Stimulated activated effector memory CD8-positive, alpha-beta T cell treated with anti-CD3 and anti-CD28 coated beads, Interleukin-12 subunit alpha, Interleukin-12 subunit beta, amount 100 ng/mL, for 72 hours (primary cell): ENCODE results near the gene NHS.
"Not testable (repeated sequence)": the region's sequence is repeated elsewhere in the genome, so short reads cannot be mapped to it uniquely, and the experiment has no call there.

Experiments
- ATAC-seq: fragments of 150-1000 bp; cut with Tn5 transposase; 2 replicates; pipeline ENCODE4 v1.10.0; 2021
- DNase-seq, 2 donors: peaks; one replicate each; pipeline ENCODE4 v3.0.0; 2021 to 2022; ENCODE audit warnings: low spot score in 2 of 2
- H3K27ac Mint-ChIP-seq: one replicate; pipeline ENCODE4 v1.8.0; 2022; ENCODE audit warnings: mild to moderate bottlenecking, mixed read lengths
- H3K36me3 Mint-ChIP-seq: one replicate; pipeline ENCODE4 v1.8.0; 2022; ENCODE audit warnings: mild to moderate bottlenecking, mixed read lengths
- H3K4me1 Mint-ChIP-seq: one replicate; pipeline ENCODE4 v1.8.0; 2022; ENCODE audit warnings: mixed read lengths
- H3K4me3 Mint-ChIP-seq: one replicate; pipeline ENCODE4 v1.8.0; 2022; ENCODE audit warnings: mild to moderate bottlenecking, mixed read lengths
- H3K9me3 Mint-ChIP-seq: one replicate; pipeline ENCODE4 v1.8.0; 2022; ENCODE audit warnings: mixed read lengths

NHS gene

DNA sequence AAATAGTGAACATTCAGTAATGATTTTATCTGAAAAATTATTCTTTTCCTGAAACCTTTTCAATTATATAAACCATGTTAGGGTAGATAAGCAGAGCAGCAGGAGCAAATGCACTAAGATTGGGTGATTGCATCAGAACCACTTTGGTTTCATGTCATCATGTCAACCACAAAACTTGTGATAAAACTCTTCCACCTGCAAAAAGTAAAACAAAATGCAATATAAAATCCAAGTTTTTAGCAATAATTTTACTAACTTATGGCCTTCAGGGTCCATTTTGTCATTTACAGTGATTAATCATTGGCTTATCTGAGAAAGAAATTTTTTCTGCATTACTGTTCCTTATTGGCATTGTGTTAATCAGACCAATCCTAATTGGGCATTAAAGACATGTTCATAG is 42.4 kb downstream of the NHS start:
- no peak overlapping the region for H3K4me3 Mint-ChIP-seq
- H3K9me3 Mint-ChIP-seq: no peaks in the 10 kb centered on the region
- ATAC-seq (no peak), DNase-seq (no peak)
- no peaks in the 10 kb centered on the region for H3K4me1 Mint-ChIP-seq
- no peak overlapping the region for H3K27ac Mint-ChIP-seq
- no peaks in the 10 kb centered on the region for H3K36me3 Mint-ChIP-seq

- Mint-ChIP-seq H3K9me3 (no peaks in the 10 kb centered on the region), H3K4me1 (no peaks in the 10 kb centered on the region), H3K27ac (no peak overlapping the region), H3K36me3 (no peaks in the 10 kb centered on the region), H3K4me3 (no peak overlapping the region)
- DNase-seq (no peak), ATAC-seq (no peak)
Measured at GRCh38 chrX:17425136-17425535, 50.1 kb downstream of the NHS start.

DNA sequence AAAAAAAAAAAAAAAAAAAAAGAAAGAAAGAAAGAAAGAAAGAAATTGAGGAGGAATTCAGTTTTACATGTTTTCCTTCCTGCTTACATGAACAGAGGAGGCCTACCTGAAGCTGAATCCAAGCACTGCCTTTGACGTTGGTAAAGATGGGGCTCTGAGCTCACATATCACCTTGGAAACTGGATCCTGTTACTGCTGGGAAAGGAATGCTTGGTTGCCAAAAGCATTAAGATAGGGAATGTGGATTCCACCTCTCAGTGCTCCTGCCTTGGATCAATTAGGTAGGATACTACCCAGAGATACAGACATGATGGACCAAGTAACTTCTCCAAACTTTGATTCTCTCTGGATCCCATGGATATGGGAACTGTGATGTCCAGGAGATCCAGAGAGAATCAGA is 50.6 kb downstream of the NHS start:
- Mint-ChIP-seq H3K9me3 (peaks cover 3% of the 10 kb centered on the region), H3K4me3 (no peak overlapping the region), H3K27ac (no peak overlapping the region), H3K36me3 (no peaks in the 10 kb centered on the region), H3K4me1 (no peaks in the 10 kb centered on the region)
- DNase-seq (no peak), ATAC-seq (no peak)

GRCh38 chrX:17431171-17431570 is 56.2 kb downstream of the NHS start:
- Mint-ChIP-seq H3K36me3 (no peaks in the 10 kb centered on the region), H3K4me3 (no peak overlapping the region), H3K9me3 (peaks cover 9% of the 10 kb centered on the region), H3K4me1 (no peaks in the 10 kb centered on the region), H3K27ac (no peak overlapping the region)
- ATAC-seq (no peak), DNase-seq (no peak)

GRCh38 chrX:17432158-17432557 is 57.2 kb downstream of the NHS start:
- Mint-ChIP-seq H3K27ac (no peak overlapping the region), H3K4me1 (no peaks in the 10 kb centered on the region), H3K4me3 (no peak overlapping the region), H3K36me3 (no peaks in the 10 kb centered on the region), H3K9me3 (peaks cover 9% of the 10 kb centered on the region)
- no peak for DNase-seq
- no peak for ATAC-seq

DNA sequence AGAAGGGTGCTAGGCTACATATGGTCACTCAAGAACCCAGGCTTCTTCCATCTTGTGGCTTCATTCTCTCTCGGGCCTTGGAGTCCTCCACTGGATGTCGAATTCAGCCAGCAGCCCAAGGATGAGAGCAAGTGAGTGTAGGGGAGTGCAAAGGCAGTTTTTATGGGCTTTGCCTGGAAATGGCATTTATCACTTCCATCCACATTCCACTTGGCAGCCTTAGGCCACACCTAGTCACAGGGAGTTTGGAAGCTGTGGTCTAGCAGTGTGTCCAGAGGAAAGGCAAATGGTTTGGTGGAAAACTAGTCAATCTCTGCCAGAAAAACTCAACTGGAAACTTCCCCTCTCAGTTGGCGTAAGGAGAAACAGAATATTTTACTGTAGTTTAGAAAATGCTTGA is 59.0 kb downstream of the NHS start:
- Mint-ChIP-seq H3K9me3 (peaks cover 9% of the 10 kb centered on the region), H3K4me3 (no peak overlapping the region), H3K4me1 (no peaks in the 10 kb centered on the region)

DNA sequence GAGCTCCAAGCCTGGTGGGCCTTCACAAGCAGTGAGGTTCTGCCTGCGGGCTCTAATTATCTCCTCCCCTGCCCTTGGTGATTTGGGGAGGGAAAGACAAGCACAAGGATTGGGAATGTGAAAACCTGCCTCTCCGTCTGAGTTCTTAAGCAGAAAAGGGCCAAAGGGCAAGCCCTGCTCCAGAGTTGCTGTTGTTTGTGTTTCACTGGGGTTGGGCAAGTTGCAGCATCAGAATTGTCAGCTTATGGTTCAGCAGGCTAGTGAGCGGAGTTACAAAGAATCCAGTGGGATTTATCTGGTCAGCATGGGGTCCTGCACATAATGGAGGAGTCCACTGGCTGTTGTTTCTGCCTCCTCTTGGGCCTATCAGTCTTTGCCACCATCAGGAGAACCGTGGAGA is 60.5 kb downstream of the NHS start:
- Mint-ChIP-seq H3K9me3 (peaks cover 7% of the 10 kb centered on the region), H3K36me3 (no peaks in the 10 kb centered on the region), H3K4me3 (no peak overlapping the region), H3K4me1 (no peaks in the 10 kb centered on the region), H3K27ac (no peak overlapping the region)
- no peak for ATAC-seq
- no peak for DNase-seq

More for the DNA sequence above, 59.0 kb downstream of the NHS start:
- no peak for ATAC-seq
- Mint-ChIP-seq H3K36me3 (no peaks in the 10 kb centered on the region), H3K27ac (no peak overlapping the region)
- DNase-seq: no peak

- Mint-ChIP-seq H3K4me3 (no peak overlapping the region), H3K4me1 (no peaks in the 10 kb centered on the region), H3K9me3 (peaks cover 3% of the 10 kb centered on the region), H3K36me3 (no peaks in the 10 kb centered on the region), H3K27ac (no peak overlapping the region)
- ATAC-seq: no peak
- DNase-seq: no peak
Measured at GRCh38 chrX:17438221-17438620, 63.2 kb downstream of the NHS start.

- DNase-seq (no peak), ATAC-seq (no peak)
- Mint-ChIP-seq H3K36me3 (no peaks in the 10 kb centered on the region), H3K27ac (no peak overlapping the region), H3K4me1 (no peaks in the 10 kb centered on the region), H3K9me3 (no peaks in the 10 kb centered on the region), H3K4me3 (no peak overlapping the region)
Measured at GRCh38 chrX:17440258-17440657, 65.3 kb downstream of the NHS start.

DNA sequence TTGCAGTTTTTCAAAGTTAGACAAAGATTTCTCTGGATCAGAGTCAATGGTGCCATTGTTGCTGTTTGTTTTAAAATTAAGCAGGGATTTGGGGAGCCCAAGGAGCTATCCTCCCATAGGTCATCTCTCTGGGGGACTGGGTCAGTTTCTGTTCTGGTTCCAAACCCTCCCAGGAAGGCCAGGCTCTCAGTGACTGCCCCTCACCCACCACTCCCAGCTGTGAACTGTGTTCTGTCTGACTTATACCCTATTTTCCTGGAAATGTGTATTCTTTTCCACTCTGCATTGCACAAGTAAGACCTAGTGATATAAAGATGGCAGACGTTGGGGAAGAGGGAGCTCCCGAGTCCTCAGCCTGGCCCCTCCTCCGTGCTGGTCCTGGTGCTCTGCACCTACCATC is 65.8 kb downstream of the NHS start:
- ATAC-seq (no peak), DNase-seq (no peak)
- Mint-ChIP-seq H3K9me3 (no peaks in the 10 kb centered on the region), H3K4me3 (no peak overlapping the region), H3K4me1 (no peaks in the 10 kb centered on the region), H3K36me3 (no peaks in the 10 kb centered on the region), H3K27ac (no peak overlapping the region)

- no peaks in the 10 kb centered on the region for H3K4me1 Mint-ChIP-seq
- no peak overlapping the region for H3K4me3 Mint-ChIP-seq
- ATAC-seq (peak; percentile 61), DNase-seq (no peak)
- no peaks in the 10 kb centered on the region for H3K9me3 Mint-ChIP-seq
- no peaks in the 10 kb centered on the region for H3K36me3 Mint-ChIP-seq
- no peak overlapping the region for H3K27ac Mint-ChIP-seq
Measured at GRCh38 chrX:17441965-17442364, 67.0 kb downstream of the NHS start.

DNA sequence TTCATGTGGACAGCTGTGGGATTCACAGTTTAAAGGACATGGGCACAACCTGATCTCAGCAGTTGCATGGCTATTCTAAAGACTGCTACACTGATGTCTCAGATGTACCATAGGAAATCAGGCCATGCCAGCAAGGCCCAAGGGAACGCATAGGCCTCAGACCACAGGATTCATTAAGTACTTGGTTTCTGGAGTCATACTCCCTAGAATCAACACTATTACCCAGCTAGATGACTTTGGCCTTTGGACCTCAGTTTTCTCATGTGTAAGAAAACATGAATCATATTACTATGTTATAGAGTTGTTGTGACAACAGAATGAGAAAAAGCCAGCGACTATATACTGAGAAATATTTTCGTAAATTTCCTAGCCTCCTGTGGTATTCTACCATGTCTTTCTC is 67.9 kb downstream of the NHS start:
- no peak for ATAC-seq

DNA sequence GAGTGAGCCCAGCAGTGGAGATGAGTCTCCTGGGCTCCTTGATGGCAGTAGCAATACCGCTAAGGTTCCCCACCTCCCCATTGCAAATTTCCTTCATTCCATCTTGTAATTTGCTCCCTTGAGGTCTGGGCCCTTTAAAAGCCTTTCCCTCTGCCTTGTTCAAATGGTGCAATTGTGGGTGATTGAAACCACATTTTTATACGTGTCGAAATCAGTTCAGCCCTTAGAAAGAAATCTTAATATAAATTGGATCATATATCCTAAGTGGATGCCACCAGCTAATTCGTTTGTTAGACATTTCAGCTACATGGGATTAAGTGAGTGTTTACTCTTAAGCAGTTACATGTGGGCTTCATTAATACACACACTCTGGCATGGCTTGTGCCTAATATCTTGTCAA is 68.6 kb downstream of the NHS start:
- H3K27ac Mint-ChIP-seq: no peak overlapping the region
- H3K4me3 Mint-ChIP-seq: no peak overlapping the region
- DNase-seq: no peak
- H3K36me3 Mint-ChIP-seq: no peaks in the 10 kb centered on the region
- no peaks in the 10 kb centered on the region for H3K9me3 Mint-ChIP-seq
- H3K4me1 Mint-ChIP-seq: no peaks in the 10 kb centered on the region
- ATAC-seq: no peak

More for the DNA sequence above, 67.9 kb downstream of the NHS start:
- Mint-ChIP-seq H3K9me3 (no peaks in the 10 kb centered on the region), H3K4me1 (no peaks in the 10 kb centered on the region), H3K36me3 (no peaks in the 10 kb centered on the region), H3K27ac (no peak overlapping the region), H3K4me3 (no peak overlapping the region)
- no peak for DNase-seq

- not testable (repeated sequence) for H3K9me3 Mint-ChIP-seq, ATAC-seq
Measured at GRCh38 chrX:17446269-17446668, 71.3 kb downstream of the NHS start.

GRCh38 chrX:17448188-17448587 is 73.2 kb downstream of the NHS start:
- Mint-ChIP-seq H3K4me3 (no peak overlapping the region), H3K27ac (no peak overlapping the region), H3K36me3 (no peaks in the 10 kb centered on the region), H3K4me1 (no peaks in the 10 kb centered on the region), H3K9me3 (no peaks in the 10 kb centered on the region)
- no peak for DNase-seq
- no peak for ATAC-seq

More at GRCh38 chrX:17446269-17446668, 71.3 kb downstream of the NHS start:
- not testable (repeated sequence) for H3K4me3 Mint-ChIP-seq, H3K27ac Mint-ChIP-seq, H3K4me1 Mint-ChIP-seq, DNase-seq, H3K36me3 Mint-ChIP-seq

- no peaks in the 10 kb centered on the region for H3K9me3 Mint-ChIP-seq
- no peaks in the 10 kb centered on the region for H3K4me1 Mint-ChIP-seq
- no peaks in the 10 kb centered on the region for H3K36me3 Mint-ChIP-seq
- no peak for ATAC-seq
- H3K27ac Mint-ChIP-seq: no peak overlapping the region
- no peak for DNase-seq
- no peak overlapping the region for H3K4me3 Mint-ChIP-seq
Measured at GRCh38 chrX:17449866-17450265, 74.9 kb downstream of the NHS start.

DNA sequence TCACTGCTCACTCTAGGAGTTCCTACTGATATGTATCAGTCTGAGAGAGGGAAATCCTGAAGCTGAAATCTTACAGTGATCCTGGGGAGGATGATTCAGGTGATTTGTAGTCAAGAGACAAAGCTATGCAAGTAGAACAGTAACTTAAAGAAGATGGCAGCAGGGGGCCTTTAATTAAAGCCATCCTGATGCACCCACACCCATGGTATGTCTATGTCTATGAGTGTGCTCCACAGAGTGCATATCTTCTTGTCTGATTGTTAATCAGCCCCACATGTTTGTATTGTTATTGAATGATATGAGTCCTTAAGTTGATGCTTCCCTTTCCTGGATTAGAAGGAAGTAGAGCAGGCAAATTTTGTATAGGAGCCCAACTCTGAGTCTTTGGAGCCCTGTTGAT is 78.8 kb downstream of the NHS start:
- no peaks in the 10 kb centered on the region for H3K36me3 Mint-ChIP-seq
- DNase-seq (no peak), ATAC-seq (no peak)
- no peak overlapping the region for H3K27ac Mint-ChIP-seq
- H3K4me3 Mint-ChIP-seq: no peak overlapping the region
- no peaks in the 10 kb centered on the region for H3K4me1 Mint-ChIP-seq
- no peaks in the 10 kb centered on the region for H3K9me3 Mint-ChIP-seq
